Body of pancreas (tissue), 4 donors: ENCODE results near the gene MMD.

Experiments
- POLR2A ChIP-seq, 3 donors: fragments of 450-650 bp; IDR thresholded peaks; one replicate each; pipeline ENCODE4 v1.6.1; 2016; ENCODE audit warnings: antibody characterized with exemption in 3 of 3, mild to moderate bottlenecking in 2 of 3
- TF ChIP-seq, protein P1 (sequence below), 7 experiments: fragments of 450-650 bp in 4 of 7; fragments of 200-600 bp in 3 of 7; sonication (generic) in 3 of 7; IDR thresholded peaks; one replicate each; pipeline ENCODE4 v1.5.1; 2016 to 2019; ENCODE audit warnings: antibody characterized with exemption in 7 of 7

- TF ChIP-seq, protein P1, sequence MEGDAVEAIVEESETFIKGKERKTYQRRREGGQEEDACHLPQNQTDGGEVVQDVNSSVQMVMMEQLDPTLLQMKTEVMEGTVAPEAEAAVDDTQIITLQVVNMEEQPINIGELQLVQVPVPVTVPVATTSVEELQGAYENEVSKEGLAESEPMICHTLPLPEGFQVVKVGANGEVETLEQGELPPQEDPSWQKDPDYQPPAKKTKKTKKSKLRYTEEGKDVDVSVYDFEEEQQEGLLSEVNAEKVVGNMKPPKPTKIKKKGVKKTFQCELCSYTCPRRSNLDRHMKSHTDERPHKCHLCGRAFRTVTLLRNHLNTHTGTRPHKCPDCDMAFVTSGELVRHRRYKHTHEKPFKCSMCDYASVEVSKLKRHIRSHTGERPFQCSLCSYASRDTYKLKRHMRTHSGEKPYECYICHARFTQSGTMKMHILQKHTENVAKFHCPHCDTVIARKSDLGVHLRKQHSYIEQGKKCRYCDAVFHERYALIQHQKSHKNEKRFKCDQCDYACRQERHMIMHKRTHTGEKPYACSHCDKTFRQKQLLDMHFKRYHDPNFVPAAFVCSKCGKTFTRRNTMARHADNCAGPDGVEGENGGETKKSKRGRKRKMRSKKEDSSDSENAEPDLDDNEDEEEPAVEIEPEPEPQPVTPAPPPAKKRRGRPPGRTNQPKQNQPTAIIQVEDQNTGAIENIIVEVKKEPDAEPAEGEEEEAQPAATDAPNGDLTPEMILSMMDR (IDR thresholded peaks at IDR 0.05) = no peak
- TF ChIP-seq POLR2A (IDR thresholded peaks at IDR 0.05) = no peak
These were observed 27.1 kb downstream of the MMD start for GRCh38 chr17:55394357-55395021.
